GM23248 (cell line): ENCODE data around the gene DIP2C.

Experiments
- EZH2 ChIP-seq: fragments of 200-600 bp; sonication (generic); IDR thresholded peaks from 2 replicates; pipeline ENCODE4 v1.6.1; 2018; ENCODE audit warnings: antibody characterized with exemption, mild to moderate bottlenecking; ENCODE audit not compliant: insufficient read depth, poor library complexity, severe bottlenecking
- EZH2phosphoT487 ChIP-seq: fragments of 200-600 bp; sonication (generic); IDR thresholded peaks from 2 replicates; pipeline ENCODE4 v1.6.1; 2018; ENCODE audit warnings: antibody characterized with exemption, moderate library complexity, mild to moderate bottlenecking, low read depth; ENCODE audit not compliant: insufficient read depth

DNA sequence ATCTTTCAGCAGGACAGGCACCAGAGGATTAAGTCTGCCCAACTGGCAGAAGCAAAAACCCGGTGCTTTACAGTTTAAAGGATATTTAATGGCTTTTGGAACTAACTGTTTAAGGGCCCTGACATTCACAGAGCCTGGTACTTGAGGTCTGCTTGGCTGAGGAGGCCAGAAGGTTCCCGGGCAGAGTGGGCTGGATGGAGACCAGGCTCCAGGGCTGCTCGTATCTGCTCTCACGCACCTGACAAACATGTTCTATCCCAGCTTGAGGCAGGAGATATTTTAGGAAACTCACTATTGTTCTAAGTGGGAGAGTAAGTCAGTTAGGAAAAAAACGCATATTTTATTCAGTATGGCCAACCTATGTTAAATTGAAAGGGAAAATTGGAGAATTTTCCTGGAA lies 410.8 kb downstream of the DIP2C start:
- TF ChIP-seq EZH2: no peak
- no peak for TF ChIP-seq EZH2phosphoT487
